ENCODE data around the gene HAPLN2.
"Not testable (repeated sequence)": the region's sequence is repeated elsewhere in the genome, so short reads cannot be mapped to it uniquely, and the experiment has no call there.

HAPLN2 gene

GRCh38 chr1:156624814-156625435 lies 5.7 kb downstream of the HAPLN2 start:
- Histone ChIP-seq H3K9ac (ENCODE audit: low read length) (no peak overlapping the region), H3K27ac (ENCODE audit: low read length) (no peak overlapping the region), H3K36me3 (ENCODE audit: control insufficient read depth, low read depth, low read length) (no peaks in the 10 kb centered on the region), H3K9me3 (ENCODE audit: control insufficient read depth, low read depth, low read length) (no peaks in the 10 kb centered on the region), H3K4me1 (ENCODE audit: control insufficient read depth, low read depth, low read length) (no peaks in the 10 kb centered on the region), H3K27me3 (ENCODE audit: control insufficient read depth, insufficient read depth, low read length) (peaks cover 68% of the 10 kb centered on the region), H3K4me3 (ENCODE audit: low read length) (peak overlapping the region; percentile 60)

DNA sequence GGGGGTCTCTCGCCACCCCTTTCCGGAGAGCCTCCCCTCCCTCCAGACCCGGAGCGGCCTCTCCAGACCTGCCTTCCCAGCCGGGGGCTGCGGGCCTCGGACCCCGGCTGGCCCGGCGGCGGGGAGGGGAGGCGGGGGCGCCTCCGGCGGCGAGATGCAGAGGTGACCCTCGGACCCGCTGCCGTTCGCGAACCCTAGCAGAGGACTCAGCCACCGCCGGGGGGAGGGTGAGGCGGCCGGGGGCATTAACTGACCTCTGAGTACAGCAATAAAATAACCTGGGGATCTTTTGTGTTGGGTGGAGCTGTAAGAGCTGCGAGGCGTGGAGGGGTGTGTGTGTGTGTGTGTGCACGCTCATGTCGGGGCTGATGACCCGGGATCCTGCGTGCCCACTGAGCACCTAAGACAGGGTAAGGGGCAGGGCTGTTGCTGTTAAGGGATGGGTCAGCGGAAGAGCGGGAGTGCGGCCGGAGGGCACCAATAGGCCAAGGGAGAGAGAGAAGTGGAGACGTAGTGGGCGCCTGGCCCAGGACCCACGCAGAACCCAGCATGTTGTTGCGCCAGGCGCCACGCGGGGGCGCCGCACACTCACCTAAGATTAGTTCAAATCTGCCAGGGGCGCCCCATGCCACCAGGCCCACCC lies 6.3 kb downstream of the HAPLN2 start:
- Histone ChIP-seq H3K4me1 (ENCODE audit: control insufficient read depth, low read depth, low read length) (no peaks in the 10 kb centered on the region), H3K36me3 (ENCODE audit: control insufficient read depth, low read depth, low read length) (no peaks in the 10 kb centered on the region), H3K9me3 (ENCODE audit: control insufficient read depth, low read depth, low read length) (no peaks in the 10 kb centered on the region), H3K9ac (ENCODE audit: low read length) (no peak overlapping the region), H3K27me3 (ENCODE audit: control insufficient read depth, insufficient read depth, low read length) (peaks cover 61% of the 10 kb centered on the region), H3K4me3 (ENCODE audit: low read length) (peak overlapping the region; percentile 36), H3K27ac (ENCODE audit: low read length) (no peak overlapping the region)

DNA sequence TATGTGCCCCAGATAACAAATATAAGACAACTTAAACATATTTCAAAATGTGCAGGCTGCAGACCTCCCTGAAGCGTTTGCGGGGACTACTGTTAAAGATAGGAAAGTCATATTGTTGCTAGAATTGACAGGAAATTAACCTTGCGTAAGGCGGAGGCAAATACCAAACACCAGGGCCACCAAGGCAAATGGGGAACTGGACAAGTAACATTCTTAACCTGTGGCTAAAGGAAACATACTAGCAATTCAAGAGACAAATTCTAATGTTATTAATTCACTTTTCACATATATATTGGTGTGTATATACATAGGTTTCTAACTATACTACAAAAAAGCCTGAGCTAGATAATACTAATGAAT lies 6.8 kb downstream of the HAPLN2 start:
- H3K4me1 ChIP-seq (ENCODE audit: control insufficient read depth, low read depth, low read length): no peaks in the 10 kb centered on the region
- H3K27ac ChIP-seq (ENCODE audit: low read length): no peak overlapping the region
- no peak overlapping the region for H3K9ac ChIP-seq (ENCODE audit: low read length)
- H3K9me3 ChIP-seq (ENCODE audit: control insufficient read depth, low read depth, low read length): no peaks in the 10 kb centered on the region
- no peak overlapping the region for H3K4me3 ChIP-seq (ENCODE audit: low read length)
- peaks cover 56% of the 10 kb centered on the region for H3K27me3 ChIP-seq (ENCODE audit: control insufficient read depth, insufficient read depth, low read length)
- no peaks in the 10 kb centered on the region for H3K36me3 ChIP-seq (ENCODE audit: control insufficient read depth, low read depth, low read length)

- Histone ChIP-seq H3K4me1 (ENCODE audit: control insufficient read depth, low read depth, low read length) (no peaks in the 10 kb centered on the region), H3K9me3 (ENCODE audit: control insufficient read depth, low read depth, low read length) (no peaks in the 10 kb centered on the region), H3K9ac (ENCODE audit: low read length) (no peak overlapping the region), H3K4me3 (ENCODE audit: low read length) (no peak overlapping the region), H3K27me3 (ENCODE audit: control insufficient read depth, insufficient read depth, low read length) (peaks cover 49% of the 10 kb centered on the region), H3K36me3 (ENCODE audit: control insufficient read depth, low read depth, low read length) (no peaks in the 10 kb centered on the region), H3K27ac (ENCODE audit: low read length) (no peak overlapping the region)
Measured at GRCh38 chr1:156627313-156627880, 8.2 kb downstream of the HAPLN2 start.

GRCh38 chr1:156629823-156630449 lies 10.7 kb downstream of the HAPLN2 start:
- Histone ChIP-seq H3K4me3 (ENCODE audit: low read length) (no peak overlapping the region), H3K9me3 (ENCODE audit: control insufficient read depth, low read depth, low read length) (no peaks in the 10 kb centered on the region), H3K4me1 (ENCODE audit: control insufficient read depth, low read depth, low read length) (no peaks in the 10 kb centered on the region), H3K27ac (ENCODE audit: low read length) (no peak overlapping the region), H3K27me3 (ENCODE audit: control insufficient read depth, insufficient read depth, low read length) (peaks cover 23% of the 10 kb centered on the region), H3K9ac (ENCODE audit: low read length) (no peak overlapping the region), H3K36me3 (ENCODE audit: control insufficient read depth, low read depth, low read length) (no peaks in the 10 kb centered on the region)

DNA sequence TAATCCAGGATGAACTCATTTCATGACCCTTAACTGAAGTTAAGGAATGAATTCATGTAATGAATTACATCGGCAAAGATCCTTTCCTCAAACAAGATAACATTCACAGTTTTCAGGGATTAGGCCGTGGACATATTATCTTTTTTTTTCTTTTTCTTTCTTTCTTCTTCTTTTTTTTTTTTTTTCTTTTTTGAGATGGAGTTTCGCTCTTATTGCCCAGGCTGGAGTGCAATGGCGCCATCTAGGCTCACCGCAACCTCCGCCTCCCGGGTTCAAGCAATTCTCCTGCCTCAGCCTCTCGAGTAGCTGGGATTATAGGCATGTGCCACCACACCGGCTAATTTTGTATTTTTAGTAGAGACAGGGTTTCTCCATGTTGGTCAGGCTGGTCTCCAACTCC lies 11.9 kb downstream of the HAPLN2 start:
- not testable (repeated sequence) for H3K4me3 ChIP-seq (ENCODE audit: low read length); H3K27ac ChIP-seq (ENCODE audit: low read length)

GRCh38 chr1:156632355-156632754 lies 13.1 kb downstream of the HAPLN2 start:
- Histone ChIP-seq H3K9me3 (ENCODE audit: control insufficient read depth, low read depth, low read length) (no peaks in the 10 kb centered on the region), H3K4me3 (ENCODE audit: low read length) (no peak overlapping the region), H3K9ac (ENCODE audit: low read length) (no peak overlapping the region), H3K27ac (ENCODE audit: low read length) (no peak overlapping the region), H3K36me3 (ENCODE audit: control insufficient read depth, low read depth, low read length) (no peaks in the 10 kb centered on the region), H3K4me1 (ENCODE audit: control insufficient read depth, low read depth, low read length) (no peaks in the 10 kb centered on the region), H3K27me3 (ENCODE audit: control insufficient read depth, insufficient read depth, low read length) (peaks cover 4% of the 10 kb centered on the region)

More for the DNA sequence above, 11.9 kb downstream of the HAPLN2 start:
- H3K9ac ChIP-seq (ENCODE audit: low read length); H3K9me3 ChIP-seq (ENCODE audit: control insufficient read depth, low read depth, low read length); H3K36me3 ChIP-seq (ENCODE audit: control insufficient read depth, low read depth, low read length); H3K4me1 ChIP-seq (ENCODE audit: control insufficient read depth, low read depth, low read length): not testable (repeated sequence)
- peaks cover 11% of the 10 kb centered on the region for H3K27me3 ChIP-seq (ENCODE audit: control insufficient read depth, insufficient read depth, low read length)

- Histone ChIP-seq H3K4me3 (ENCODE audit: low read length) (no peak overlapping the region), H3K9ac (ENCODE audit: low read length) (no peak overlapping the region), H3K4me1 (ENCODE audit: control insufficient read depth, low read depth, low read length) (peaks cover 14% of the 10 kb centered on the region), H3K36me3 (ENCODE audit: control insufficient read depth, low read depth, low read length) (no peaks in the 10 kb centered on the region), H3K9me3 (ENCODE audit: control insufficient read depth, low read depth, low read length) (no peaks in the 10 kb centered on the region), H3K27me3 (ENCODE audit: control insufficient read depth, insufficient read depth, low read length) (peaks cover 51% of the 10 kb centered on the region), H3K27ac (ENCODE audit: low read length) (no peak overlapping the region)
Measured at GRCh38 chr1:156638189-156638985, 19.2 kb downstream of the HAPLN2 start.

DNA sequence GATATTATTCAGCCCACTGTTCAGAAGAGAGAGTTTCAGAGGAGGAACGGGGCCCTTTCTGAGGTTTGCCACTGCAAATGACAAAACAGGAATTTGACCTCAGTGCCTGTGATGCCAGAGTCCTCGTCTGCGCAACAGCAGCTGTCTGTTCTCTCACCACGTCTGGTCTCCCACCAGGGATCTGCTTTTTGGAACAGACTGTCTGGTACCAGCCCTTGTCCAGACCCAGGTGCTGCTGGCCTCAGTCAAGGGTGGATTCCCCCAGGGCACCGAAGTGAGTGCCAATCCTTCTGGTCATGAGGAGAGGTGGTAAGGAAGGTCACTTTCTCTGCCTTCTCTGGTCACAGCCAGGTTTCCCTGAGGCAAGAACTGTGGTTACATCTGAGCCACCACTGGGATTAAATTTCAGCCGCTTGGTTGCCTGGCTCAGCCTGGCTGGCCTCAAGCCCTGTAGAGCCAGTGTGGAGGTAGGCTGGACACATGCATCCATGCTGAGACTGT lies 20.4 kb downstream of the HAPLN2 start:
- Histone ChIP-seq H3K9ac (ENCODE audit: low read length) (no peak overlapping the region), H3K4me3 (ENCODE audit: low read length) (no peak overlapping the region), H3K4me1 (ENCODE audit: control insufficient read depth, low read depth, low read length) (peaks cover 14% of the 10 kb centered on the region), H3K36me3 (ENCODE audit: control insufficient read depth, low read depth, low read length) (no peaks in the 10 kb centered on the region), H3K27me3 (ENCODE audit: control insufficient read depth, insufficient read depth, low read length) (peaks cover 61% of the 10 kb centered on the region), H3K9me3 (ENCODE audit: control insufficient read depth, low read depth, low read length) (no peaks in the 10 kb centered on the region), H3K27ac (ENCODE audit: low read length) (no peak overlapping the region)

DNA sequence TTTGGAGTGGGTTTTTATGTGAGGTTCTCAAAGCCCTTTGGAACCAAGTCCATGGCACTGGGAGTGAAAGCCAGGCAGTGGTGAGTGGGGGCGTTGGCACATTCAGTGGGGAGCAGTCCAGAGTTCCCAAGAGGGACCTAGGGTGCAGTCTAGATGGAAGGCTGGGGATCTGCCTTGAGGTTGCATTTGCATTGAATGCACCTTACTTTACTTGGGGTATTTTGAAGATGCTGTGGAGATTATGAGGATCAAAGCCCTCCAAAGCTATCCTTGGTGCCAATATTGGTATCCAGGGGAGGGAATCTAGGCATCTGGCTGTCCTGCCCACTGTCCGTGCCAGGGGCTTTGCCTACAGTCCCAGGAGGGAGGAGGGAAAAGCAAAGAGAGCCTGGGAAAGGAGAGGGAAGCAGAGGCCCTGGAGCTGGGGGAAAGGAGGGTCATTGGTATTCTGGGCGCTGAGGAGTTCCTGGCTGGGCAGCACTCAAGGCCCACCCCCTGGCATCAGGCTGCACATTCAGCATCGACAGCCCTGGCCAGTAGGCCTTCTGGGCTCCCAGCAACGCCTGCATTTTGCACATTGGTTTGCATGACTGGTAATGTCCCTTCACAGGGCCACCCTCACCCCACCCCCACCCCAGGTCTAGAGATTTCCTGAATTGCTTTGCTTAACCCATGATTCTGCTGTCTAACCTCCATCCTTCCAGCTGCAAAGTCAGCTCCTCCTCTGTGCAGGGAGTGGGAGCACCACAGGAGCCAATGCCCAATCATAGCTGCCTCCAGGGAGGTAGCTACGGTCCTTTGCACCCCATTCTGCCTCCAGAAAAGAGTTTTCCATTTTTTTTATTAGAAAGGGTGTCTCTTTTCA lies 21.9 kb downstream of the HAPLN2 start:
- peaks cover 70% of the 10 kb centered on the region for H3K27me3 ChIP-seq (ENCODE audit: control insufficient read depth, insufficient read depth, low read length)
- H3K27ac ChIP-seq (ENCODE audit: low read length): no peak overlapping the region
- H3K9ac ChIP-seq (ENCODE audit: low read length): peak overlapping the region; percentile 2
- H3K9me3 ChIP-seq (ENCODE audit: control insufficient read depth, low read depth, low read length): no peaks in the 10 kb centered on the region
- H3K36me3 ChIP-seq (ENCODE audit: control insufficient read depth, low read depth, low read length): no peaks in the 10 kb centered on the region
- H3K4me3 ChIP-seq (ENCODE audit: low read length): peak overlapping the region; percentile 64
- H3K4me1 ChIP-seq (ENCODE audit: control insufficient read depth, low read depth, low read length): peaks cover 14% of the 10 kb centered on the region
